GM10847 (cell line): Measurements from ENCODE around the gene RASSF6.

Experiments
- POLR2A ChIP-seq: IDR thresholded peaks from 2 replicates; pipeline ENCODE4 v1.6.1; 2011; ENCODE audit not compliant: insufficient read length; ENCODE audit errors: extremely low read depth

Gene RASSF6

DNA sequence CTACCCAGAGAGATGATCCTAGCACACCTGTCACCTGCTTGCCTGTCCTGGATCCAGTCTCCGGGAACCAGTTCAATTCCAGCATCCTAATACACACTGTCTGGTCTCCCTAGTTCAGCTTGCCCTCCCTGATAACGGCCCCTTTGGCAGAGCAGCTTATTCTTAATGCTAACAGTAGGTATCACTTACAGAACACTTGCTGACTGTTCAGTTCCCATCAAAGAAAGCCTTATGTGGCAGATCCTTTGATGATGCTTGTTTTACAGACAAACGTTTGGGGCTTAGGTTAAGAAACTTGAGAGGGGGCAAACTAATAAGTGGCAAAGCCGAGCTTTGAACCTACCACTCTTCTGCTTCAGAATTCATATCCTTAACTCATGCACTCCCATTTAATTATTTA lies 890 bp downstream of the RASSF6 start:
- no peak for TF ChIP-seq POLR2A

DNA sequence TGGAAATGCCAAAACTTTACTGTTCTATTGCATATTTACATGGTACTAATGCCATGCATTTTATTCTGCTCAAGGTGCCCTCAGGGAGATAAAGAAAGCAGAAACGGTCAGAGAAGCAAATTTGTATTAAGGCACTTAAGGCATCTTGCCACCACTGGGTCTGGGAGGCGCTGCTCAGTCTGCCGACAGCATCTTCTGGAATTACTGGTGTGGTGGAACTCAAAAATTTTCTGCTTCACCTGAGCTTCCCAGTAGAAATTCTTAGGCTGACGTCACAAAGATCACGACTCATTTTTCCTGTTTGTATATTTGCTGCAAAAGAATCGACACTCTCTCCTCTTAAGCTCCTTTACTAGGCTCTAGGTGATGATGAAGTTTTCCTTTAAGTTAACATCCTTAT lies 3.0 kb downstream of the RASSF6 start:
- no peak for TF ChIP-seq POLR2A

DNA sequence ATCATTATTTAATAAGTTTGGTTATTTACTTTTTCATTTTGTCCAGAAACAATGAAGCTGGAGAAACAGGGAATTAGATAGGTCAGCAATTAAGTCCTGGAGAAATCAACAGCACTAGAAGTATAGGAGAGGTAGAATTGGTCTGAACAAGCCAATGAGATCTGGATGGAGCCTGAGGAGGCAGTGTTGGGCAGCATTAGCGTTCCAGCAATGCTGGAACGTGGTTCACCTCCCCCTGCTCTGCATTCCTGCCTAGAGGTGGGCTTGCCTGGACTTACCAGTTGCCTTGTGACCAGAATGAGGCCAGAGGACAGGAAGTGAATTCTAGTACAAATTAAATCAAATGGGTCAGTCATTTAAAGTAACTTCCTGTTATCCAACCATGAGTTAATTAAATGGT lies 4.6 kb downstream of the RASSF6 start:
- no peak for TF ChIP-seq POLR2A

DNA sequence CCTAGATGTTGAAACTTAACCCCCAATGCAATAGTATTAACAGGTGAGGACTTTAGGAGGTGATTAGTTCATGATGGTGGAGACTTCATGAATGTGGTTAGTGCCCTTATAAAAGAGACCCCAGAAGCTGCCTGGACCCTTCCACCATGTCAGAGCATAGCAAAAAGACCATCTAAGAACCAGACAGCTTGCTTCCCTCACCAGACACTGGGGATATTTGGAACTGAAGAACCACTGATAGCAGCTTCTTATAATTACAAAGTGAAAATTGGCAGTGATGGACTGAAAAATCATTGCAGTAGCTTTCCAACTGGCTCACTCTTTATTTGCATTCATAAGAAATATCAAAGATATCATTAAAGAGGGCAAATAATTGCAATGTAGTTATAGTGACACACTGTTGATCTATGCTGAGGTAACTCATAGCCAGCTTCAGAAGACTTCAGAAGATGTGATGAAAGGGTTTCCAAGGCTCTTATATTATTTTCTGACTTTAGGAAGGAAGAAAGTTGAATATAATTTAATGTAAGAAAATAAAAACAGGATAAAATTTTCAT lies 5.8 kb downstream of the RASSF6 start:
- no peak for TF ChIP-seq POLR2A

DNA sequence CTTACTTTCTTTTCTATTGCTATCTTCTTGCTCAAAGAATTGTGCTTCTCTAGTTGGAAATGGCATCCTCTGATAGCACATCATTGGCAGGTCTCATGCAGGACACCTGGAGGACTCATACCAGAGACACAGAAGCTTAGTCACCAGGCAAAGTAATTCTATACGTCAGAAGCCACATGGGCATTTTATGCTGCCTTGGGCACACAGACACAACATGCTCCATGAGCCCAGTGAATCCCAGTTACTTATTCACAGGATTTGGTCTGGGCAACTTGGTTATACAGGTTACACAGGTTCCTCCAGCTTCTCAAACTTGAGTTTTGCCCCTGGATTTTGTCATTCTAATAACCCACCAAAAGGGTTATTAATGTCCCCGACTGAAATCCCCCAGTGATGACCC lies 7.1 kb downstream of the RASSF6 start:
- TF ChIP-seq POLR2A, result no peak

DNA sequence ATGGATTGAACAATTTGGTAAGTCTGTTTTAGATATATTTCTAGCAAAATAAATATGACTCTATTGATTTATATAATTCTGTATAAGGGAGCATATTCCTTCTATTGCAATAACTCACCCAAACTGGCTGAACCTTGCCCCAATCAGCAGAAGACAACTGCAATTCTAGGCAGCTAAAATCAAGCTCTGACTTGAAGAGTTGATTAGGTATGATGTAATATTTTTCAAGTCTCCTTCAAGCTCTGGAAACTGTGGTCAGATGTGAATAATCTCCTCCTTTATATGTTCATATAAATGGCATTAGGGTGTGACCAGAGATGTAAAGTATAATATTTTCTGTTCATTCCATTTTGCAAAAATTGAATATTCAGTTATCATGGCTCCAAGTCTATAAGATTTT lies 8.2 kb downstream of the RASSF6 start:
- no peak for TF ChIP-seq POLR2A

DNA sequence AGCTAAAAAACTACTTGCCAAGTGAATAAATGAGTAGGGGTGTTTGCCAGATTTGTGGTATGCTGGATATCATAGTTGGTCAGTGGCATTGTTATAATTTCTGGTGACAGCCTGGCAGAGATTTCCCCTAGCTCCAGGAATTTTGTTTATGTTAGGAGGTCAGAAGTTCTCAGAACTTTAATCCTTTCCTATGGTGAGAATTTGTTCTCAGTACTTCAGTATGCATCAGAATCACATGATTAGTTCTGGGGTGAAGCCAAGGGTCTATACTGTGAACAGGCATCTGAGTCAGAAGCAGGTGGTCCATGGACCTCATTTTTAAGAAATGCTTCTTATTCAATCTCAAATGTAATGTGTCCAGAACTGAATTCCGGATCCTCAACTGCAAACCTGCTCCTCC lies 10.5 kb downstream of the RASSF6 start:
- no peak for TF ChIP-seq POLR2A

DNA sequence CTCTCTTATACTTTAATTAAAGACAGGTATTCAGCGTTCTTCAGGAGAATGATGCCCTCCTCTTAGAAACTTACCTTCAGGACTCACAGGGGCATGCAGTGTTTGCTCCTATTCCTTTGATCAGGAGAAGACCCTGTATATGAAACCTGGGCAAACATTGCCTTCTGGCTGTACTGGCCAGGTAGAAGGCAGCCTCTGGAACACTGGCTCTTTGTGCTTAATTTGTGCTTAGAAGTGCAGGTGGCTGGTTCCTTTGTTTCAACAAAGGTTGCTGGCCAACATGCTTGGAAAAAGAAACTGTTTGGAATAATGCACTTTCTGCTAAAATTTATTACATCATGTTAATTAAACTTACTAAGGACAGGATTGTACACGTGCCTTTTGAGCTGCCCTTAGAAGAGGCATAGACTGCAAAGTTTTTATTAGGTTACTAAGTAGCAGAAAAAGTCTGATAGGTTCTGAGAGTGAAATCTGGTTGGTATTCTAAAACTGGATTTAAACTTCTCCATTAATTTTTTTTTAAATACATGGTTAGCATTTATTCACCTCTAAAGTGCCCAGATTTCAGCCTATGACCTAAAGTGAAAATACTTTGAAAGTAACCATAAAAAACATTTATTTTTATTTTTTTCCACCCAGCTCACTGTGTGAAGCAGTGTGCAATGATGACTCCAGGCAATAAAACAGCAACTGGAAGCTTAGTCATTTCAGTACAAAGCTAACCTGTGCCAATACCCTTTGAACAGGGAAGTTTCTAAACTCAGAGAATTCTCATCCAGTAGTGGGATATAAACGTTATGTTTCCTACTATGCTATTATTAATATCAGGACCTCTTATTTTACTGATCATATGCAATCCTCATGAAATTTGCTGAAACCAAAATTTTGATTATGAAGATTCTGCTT lies 11.3 kb downstream of the RASSF6 start:
- no peak for TF ChIP-seq POLR2A

DNA sequence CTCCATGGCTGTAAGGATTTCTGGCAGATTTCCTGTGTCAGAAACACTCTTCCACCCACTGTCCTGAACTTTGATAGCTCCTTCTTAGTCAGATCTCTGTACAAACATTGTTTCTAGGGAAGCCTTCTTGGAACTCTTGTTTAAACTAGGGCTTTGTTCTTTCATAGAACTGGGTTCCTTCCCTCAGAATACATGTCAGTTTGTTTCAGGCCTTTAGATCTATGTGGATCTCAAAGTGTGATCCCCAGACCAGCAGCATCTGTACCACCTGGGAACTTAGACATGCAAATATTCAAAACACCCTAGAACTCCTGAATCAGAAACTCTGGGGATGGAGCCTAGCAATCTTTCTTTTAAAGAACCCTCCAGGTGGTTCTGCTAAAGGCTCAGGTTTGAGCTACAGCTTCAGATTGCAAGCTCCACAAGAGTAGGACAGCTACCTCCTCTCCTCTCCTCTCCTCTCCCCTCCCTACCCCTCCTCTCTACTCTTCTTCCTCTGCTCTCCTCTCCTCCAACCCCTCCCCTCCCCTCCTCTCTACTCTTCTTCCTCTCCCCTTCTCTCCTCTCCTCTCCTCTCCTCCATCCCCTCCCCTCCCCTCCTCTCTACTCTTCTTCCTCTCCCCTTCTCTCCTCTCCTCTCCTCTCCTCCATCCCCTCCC lies 12.7 kb downstream of the RASSF6 start:
- no peak for TF ChIP-seq POLR2A

DNA sequence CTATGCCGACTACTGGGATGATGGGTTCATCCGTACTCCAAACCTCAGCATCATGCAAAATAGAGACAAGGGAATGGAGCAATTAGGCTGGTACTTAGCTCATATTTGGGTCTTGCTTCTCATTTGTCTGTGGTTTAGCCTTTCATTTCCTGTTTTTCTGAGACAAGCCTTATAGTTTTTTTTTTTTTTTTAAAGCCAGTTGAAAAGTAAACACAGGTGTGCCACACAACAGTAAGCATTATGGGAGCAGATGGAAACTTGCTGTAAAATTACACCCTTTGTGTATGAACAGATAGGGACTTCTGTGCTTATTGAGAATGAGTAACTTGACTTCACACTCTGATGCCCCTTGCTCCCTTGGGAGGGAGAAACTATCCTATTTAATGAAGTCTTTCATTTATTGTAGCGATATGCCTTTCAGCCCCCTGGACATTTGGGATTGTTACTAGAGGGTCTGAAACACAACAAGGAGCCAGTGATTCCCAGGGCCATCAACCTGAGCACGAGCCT lies 13.7 kb downstream of the RASSF6 start:
- no peak for TF ChIP-seq POLR2A

DNA sequence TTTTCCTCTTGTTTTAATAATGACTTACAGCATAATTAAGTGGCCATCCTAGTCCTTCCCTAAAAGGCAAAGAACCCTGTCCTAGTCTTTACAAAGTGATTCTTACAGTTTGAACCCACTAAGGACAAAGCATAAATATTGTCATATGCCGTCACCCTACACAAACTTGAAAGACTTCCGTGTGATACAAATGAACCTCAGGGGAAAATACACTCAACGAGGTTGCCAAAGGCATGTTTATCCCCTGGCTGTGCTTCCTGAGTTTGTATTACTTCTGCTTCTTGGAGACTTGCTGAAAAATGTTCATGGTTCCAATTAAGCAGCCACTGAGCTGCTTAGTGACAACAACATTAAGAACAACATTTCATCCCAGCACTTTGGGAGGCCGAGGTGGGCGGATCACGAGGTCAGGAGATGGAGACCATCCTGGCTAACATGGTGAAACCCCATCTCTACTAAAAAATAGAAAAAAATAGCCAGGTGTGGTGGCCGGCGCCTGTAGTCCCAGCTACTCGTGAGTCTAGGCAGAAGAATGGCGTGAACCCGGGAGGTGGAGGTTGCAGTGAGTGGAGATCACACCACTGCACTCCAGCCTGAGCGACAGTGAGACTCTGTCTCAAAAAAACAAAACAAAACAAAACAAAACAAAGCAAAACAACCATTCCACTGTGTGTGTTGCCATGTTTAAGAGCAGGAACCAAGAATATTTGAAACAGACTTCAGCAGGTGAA lies 16.2 kb downstream of the RASSF6 start:
- TF ChIP-seq POLR2A, result no peak

DNA sequence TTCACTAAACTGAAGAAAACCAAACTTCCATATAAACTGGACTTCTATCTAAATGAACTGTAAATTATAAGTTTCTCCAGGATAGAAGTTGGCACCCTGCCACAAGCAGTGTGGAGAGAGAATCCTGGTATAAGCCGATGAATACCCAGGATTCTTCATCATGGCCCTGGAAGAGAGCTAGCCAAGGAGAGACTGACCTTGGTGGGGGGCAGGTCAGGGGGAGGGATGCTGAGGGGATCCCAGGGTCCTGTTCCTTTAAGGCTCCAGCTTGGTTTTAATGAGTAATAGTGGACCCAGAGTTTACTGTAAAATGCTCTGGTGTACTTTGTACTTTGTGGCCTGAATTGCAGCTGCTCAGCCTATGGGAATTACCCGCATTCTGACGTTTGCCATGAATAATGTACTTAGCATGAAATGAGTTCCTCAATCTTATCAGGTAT lies 16.9 kb downstream of the RASSF6 start:
- no peak for TF ChIP-seq POLR2A

DNA sequence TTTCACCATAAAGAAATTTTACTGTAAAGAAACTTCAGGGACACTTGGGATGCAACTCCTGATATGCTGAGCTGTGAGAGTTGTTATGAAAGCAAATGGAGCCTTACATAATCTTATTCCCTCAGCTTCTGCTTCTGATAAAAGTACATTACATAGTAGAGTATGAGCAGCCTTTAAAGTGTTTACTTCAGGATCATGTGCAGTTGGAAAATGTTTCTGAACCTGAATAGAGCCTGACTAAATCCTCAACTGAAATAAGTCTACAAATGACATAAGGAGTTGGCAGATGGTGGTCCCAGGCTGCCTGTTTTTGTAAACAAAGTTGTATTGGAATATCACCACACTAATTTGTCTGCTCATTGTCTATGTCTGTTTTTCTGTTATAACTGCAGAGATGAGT lies 19.3 kb downstream of the RASSF6 start:
- TF ChIP-seq POLR2A, result no peak

DNA sequence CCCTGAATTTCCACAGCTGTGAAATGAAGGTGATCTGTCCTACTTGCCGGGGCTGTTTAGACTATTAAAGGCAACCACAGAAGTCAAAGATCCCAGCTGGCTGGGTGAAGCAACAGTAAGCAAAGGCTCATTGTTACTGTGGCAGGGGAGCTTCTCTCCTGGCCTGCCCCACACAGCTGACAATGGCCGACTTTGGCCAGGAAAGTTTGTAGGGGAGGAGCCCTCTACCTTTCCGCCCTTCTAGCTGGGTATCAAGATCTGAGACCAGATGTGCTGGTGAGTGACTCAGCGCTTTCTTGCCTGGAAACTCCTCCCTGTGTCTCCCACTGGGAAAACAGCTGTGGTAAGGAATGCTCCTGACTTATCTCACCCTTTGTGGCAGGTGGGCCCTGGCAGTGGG lies 21.1 kb downstream of the RASSF6 start:
- TF ChIP-seq POLR2A, result no peak

DNA sequence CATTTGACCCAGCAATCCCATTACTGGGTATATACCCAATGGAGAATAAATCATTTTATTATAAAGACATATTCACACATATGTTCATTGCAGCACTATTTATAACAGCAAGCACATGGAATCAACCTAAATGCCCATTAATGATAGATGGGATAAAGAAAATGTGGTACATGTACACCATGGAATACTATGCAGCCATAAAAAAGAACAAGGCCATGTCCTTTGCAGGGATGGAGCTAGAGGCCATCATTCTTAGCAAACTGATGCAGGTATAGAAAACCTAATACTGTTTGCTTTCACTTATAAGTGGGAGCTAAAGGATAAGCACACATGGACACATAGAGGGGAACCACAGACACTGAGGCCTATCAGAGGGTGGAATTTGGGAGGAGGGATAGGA lies 22.6 kb downstream of the RASSF6 start:
- TF ChIP-seq POLR2A, result no peak
